H9 (cell line): ENCODE data around the gene PRCC. TPM values are rescaled to one million over a fixed set of nuclear protein-coding genes. Genes with fewer than 3 reads are reported as not detected.

ENCODE experiments used
- DNase-seq: peaks from one replicate; pipeline ENCODE4 v3.0.0-alpha.2; 2017
- H2AFZ ChIP-seq: one replicate; pipeline ENCODE4 v1.6.1; 2013; ENCODE audit warnings: mild to moderate bottlenecking, low read length, control low read depth, moderate library complexity
- H2AK5ac ChIP-seq: 2 replicates; pipeline ENCODE4 v1.6.1; 2013; ENCODE audit warnings: low read length, control low read depth, mixed read lengths; ENCODE audit not compliant: insufficient read length
- H2BK120ac ChIP-seq: one replicate; pipeline ENCODE4 v1.6.1; 2013; ENCODE audit warnings: low read depth, mild to moderate bottlenecking, low read length, control low read depth, inconsistent platforms; ENCODE audit not compliant: poor library complexity, severe bottlenecking
- H2BK12ac ChIP-seq: 2 replicates; pipeline ENCODE4 v1.6.1; 2013; ENCODE audit warnings: low read length, control low read depth, mixed read lengths, low read depth; ENCODE audit not compliant: insufficient read length
- H2BK15ac ChIP-seq: 2 replicates; pipeline ENCODE4 v1.6.1; 2013; ENCODE audit warnings: low read depth, low read length, control low read depth
- H2BK20ac ChIP-seq: one replicate; pipeline ENCODE4 v1.6.1; 2013; ENCODE audit warnings: low read depth, mild to moderate bottlenecking, low read length, control low read depth, inconsistent platforms; ENCODE audit not compliant: poor library complexity, severe bottlenecking
- H2BK5ac ChIP-seq: 2 replicates; pipeline ENCODE4 v1.6.1; 2013; ENCODE audit warnings: low read length, control low read depth, mixed read lengths; ENCODE audit not compliant: insufficient read length
- H3K14ac ChIP-seq: 2 replicates; pipeline ENCODE4 v1.6.1; 2013; ENCODE audit warnings: low read length, control low read depth; ENCODE audit not compliant: insufficient read depth
- H3K18ac ChIP-seq: 2 replicates; pipeline ENCODE4 v1.6.1; 2013; ENCODE audit warnings: low read depth, mild to moderate bottlenecking, mixed read lengths, low read length, control low read depth; ENCODE audit not compliant: insufficient read length
- H3K23ac ChIP-seq: 2 replicates; pipeline ENCODE4 v1.6.1; 2013; ENCODE audit warnings: low read length, control low read depth, mixed read lengths, low read depth; ENCODE audit not compliant: insufficient read length
- H3K23me2 ChIP-seq: 2 replicates; pipeline ENCODE4 v1.6.1; 2013; ENCODE audit warnings: low read depth, mild to moderate bottlenecking, mixed read lengths, low read length, control low read depth; ENCODE audit not compliant: insufficient read length, poor library complexity, severe bottlenecking
- H3K27ac ChIP-seq: 2 replicates; pipeline ENCODE4 v1.5.1; 2013; ENCODE audit warnings: low read length, control low read depth, mixed read lengths, low read depth; ENCODE audit not compliant: insufficient read length
- H3K27me3 ChIP-seq: 2 replicates; pipeline ENCODE4 v1.6.1; 2013; ENCODE audit warnings: low read length, control low read depth, inconsistent platforms; ENCODE audit not compliant: insufficient read depth
- H3K4ac ChIP-seq: 2 replicates; pipeline ENCODE4 v1.6.1; 2013; ENCODE audit warnings: low read depth, mild to moderate bottlenecking, control low read depth, inconsistent platforms, low read length, moderate library complexity
- H3K4me1 ChIP-seq: 2 replicates; pipeline ENCODE4 v1.6.1; 2013; ENCODE audit warnings: low read length, control low read depth, inconsistent platforms; ENCODE audit not compliant: insufficient read depth
- H3K4me2 ChIP-seq: 2 replicates; pipeline ENCODE4 v1.6.1; 2013; ENCODE audit warnings: low read length, control low read depth, mixed read lengths; ENCODE audit not compliant: insufficient read length, insufficient read depth
- H3K56ac ChIP-seq: 2 replicates; pipeline ENCODE4 v1.6.1; 2013; ENCODE audit warnings: low read depth, mild to moderate bottlenecking, mixed read lengths, low read length, control low read depth; ENCODE audit not compliant: insufficient read length
- H3K79me1 ChIP-seq: 2 replicates; pipeline ENCODE4 v1.6.1; 2013; ENCODE audit warnings: low read depth, mild to moderate bottlenecking, moderate library complexity, low read length, control low read depth, inconsistent platforms; ENCODE audit not compliant: insufficient read depth, poor library complexity, severe bottlenecking
- H3K79me2 ChIP-seq: 2 replicates; pipeline ENCODE4 v1.6.1; 2013; ENCODE audit warnings: low read length, control low read depth, inconsistent platforms; ENCODE audit not compliant: insufficient read depth
- H3K9ac ChIP-seq: 2 replicates; pipeline ENCODE4 v1.6.1; 2013; ENCODE audit warnings: low read length, control low read depth, mixed read lengths; ENCODE audit not compliant: insufficient read length; ENCODE audit errors: extremely low read depth
- H3K9me3 ChIP-seq: one replicate; pipeline ENCODE4 v1.6.1; 2013; ENCODE audit warnings: low read depth, low read length, inconsistent platforms; ENCODE audit not compliant: control insufficient read depth
- H3T11ph ChIP-seq: one replicate; pipeline ENCODE4 v1.6.1; 2013; ENCODE audit warnings: mild to moderate bottlenecking, low read length, control low read depth, inconsistent platforms
- H4K20me1 ChIP-seq: one replicate; pipeline ENCODE4 v1.6.1; 2013; ENCODE audit not compliant: control insufficient read depth, insufficient read length, insufficient read depth
- H4K5ac ChIP-seq: 2 replicates; pipeline ENCODE4 v1.6.1; 2013; ENCODE audit warnings: low read depth, mild to moderate bottlenecking, mixed read lengths, low read length, control low read depth; ENCODE audit not compliant: insufficient read length
- H4K8ac ChIP-seq: replicated peaks from 2 replicates; pipeline ENCODE4 v1.6.1; 2013; ENCODE audit warnings: low read length, control low read depth, mixed read lengths, low read depth; ENCODE audit not compliant: insufficient read length
- H4K91ac ChIP-seq: 2 replicates; pipeline ENCODE4 v1.6.1; 2013; ENCODE audit warnings: low read depth, mild to moderate bottlenecking, moderate library complexity, mixed read lengths, low read length, control low read depth; ENCODE audit not compliant: insufficient read length
- H3K27ac Mint-ChIP-seq, 3 experiments: 2 replicates in 2 of 3; 3 replicates in 1 of 3; pipeline ENCODE4 v1.8.0; 2020 to 2021; ENCODE audit warnings: mixed read lengths in 3 of 3, mild to moderate bottlenecking in 1 of 3, moderate library complexity in 1 of 3
- H3K27me3 Mint-ChIP-seq: 2 replicates; pipeline ENCODE4 v1.8.0; 2021; ENCODE audit warnings: low read depth, mild to moderate bottlenecking, moderate library complexity, mixed read lengths
- H3K36me3 Mint-ChIP-seq, 3 experiments: 2 replicates in 2 of 3; 3 replicates in 1 of 3; pipeline ENCODE4 v1.8.0; 2020 to 2021; ENCODE audit warnings: low read depth in 3 of 3, mixed read lengths in 3 of 3; ENCODE audit not compliant: insufficient read depth in 1 of 3
- H3K4me1 Mint-ChIP-seq, 2 experiments: 2 replicates each; pipeline ENCODE4 v1.8.0; 2020; ENCODE audit warnings: mixed read lengths in 2 of 2
- H3K4me3 Mint-ChIP-seq, 2 experiments: 2 replicates in 1 of 2; 3 replicates in 1 of 2; pipeline ENCODE4 v1.8.0; 2020 to 2021; ENCODE audit warnings: mild to moderate bottlenecking in 2 of 2, mixed read lengths in 2 of 2, moderate library complexity in 1 of 2
- H3K9me3 Mint-ChIP-seq, 2 experiments: 2 replicates in 1 of 2; 3 replicates in 1 of 2; pipeline ENCODE4 v1.8.0; 2020; ENCODE audit warnings: mild to moderate bottlenecking in 2 of 2, mixed read lengths in 2 of 2, moderate library complexity in 1 of 2
- CTCF ChIP-seq: fragments of 200-600 bp; sonication (generic); conservative IDR thresholded peaks from 3 replicates; pipeline ENCODE4 v1.8.0; 2021; ENCODE audit warnings: antibody characterized with exemption, mild to moderate bottlenecking
- WGBS: extraction: QIAGEN DNeasy Blood & Tissue Kit; methylation state at CpG from one replicate; pipeline ENCODE4 v1.1.7; 2013; ENCODE audit warnings: missing lambda C conversion rate, low lambda C conversion rate, mixed read lengths; ENCODE audit not compliant: insufficient read length; ENCODE audit errors: extremely low coverage; 5-methylcytosine and 5-hydroxymethylcytosine counted together
- total RNA-seq: library from RNA; stranded (reverse); gene quantifications from 2 replicates; pipeline ENCODE4 v1.2.1, GENCODE V29; 2021

Gene PRCC
- total RNA-seq, 1 experiment from 2014 or later, result 129 TPM

GRCh38 chr1:156743367-156744302, 23.7 kb upstream of the PRCC start:
- Histone ChIP-seq H3K4me2 (no peak overlapping the region), H3K27me3 (no peaks in the 10 kb centered on the region), H4K5ac (no peak overlapping the region), H3K23ac (no peak overlapping the region), H2AK5ac (no peak overlapping the region), H3T11ph (no peak overlapping the region), H3K18ac (no peak overlapping the region), H3K79me1 (no peaks in the 10 kb centered on the region), H4K20me1 (no peaks in the 10 kb centered on the region), H2BK12ac (no peak overlapping the region), H4K8ac (no peak overlapping the region), H2BK5ac (no peak overlapping the region), H3K14ac (no peak overlapping the region), H2BK120ac (no peak overlapping the region), H3K4ac (no peak overlapping the region), H3K9ac (no peak overlapping the region), H3K4me1 (peaks cover 22% of the 10 kb centered on the region), H4K91ac (no peak overlapping the region), H3K56ac (no peak overlapping the region), H3K79me2 (peaks cover 17% of the 10 kb centered on the region; the same call in 1 of the 2 replicates), H3K27ac (no peak overlapping the region), H3K23me2 (peaks cover 20% of the 10 kb centered on the region), H2BK15ac (no peak overlapping the region), H2BK20ac (no peak overlapping the region), H3K9me3 (no peaks in the 10 kb centered on the region), H2AFZ (no peak overlapping the region)
- Mint-ChIP-seq H3K9me3 (no peaks in the 10 kb centered on the region; a peak in 1 of 5 replicates), H3K4me3 (no peak overlapping the region), H3K36me3 (peaks cover 27 to 45% (median 41%) of the 10 kb centered on the region in 3 experiments), H3K27me3 (no peaks in the 10 kb centered on the region), H3K27ac (peak overlapping the region; percentile 62 to 95 (median 79); a peak in 3 of 7 replicates), H3K4me1 (peaks cover 46 to 57% of the 10 kb centered on the region in 2 experiments)
- TF ChIP-seq CTCF, result no peak
- no peak for DNase-seq
- no CpG with 5 or more reads among the region's 14 CpGs for WGBS
